Suprapubic skin (tissue), 4 donors: ENCODE results near the gene PDE5A. TPM values are rescaled to one million over a fixed set of nuclear protein-coding genes. Genes with fewer than 3 reads are reported as not detected.

Experiments
- DNase-seq, 2 donors: peaks; one replicate each; pipeline ENCODE4 v3.0.0-alpha.2; 2019; ENCODE audit warnings: low spot score in 2 of 2
- H3K27ac ChIP-seq: fragments of 200-600 bp; sonication (generic); one replicate; pipeline ENCODE4 v1.5.1; 2019
- H3K27me3 ChIP-seq: fragments of 200-600 bp; sonication (generic); one replicate; pipeline ENCODE4 v1.5.1; 2019
- H3K36me3 ChIP-seq: fragments of 200-600 bp; sonication (generic); one replicate; pipeline ENCODE4 v1.5.1; 2019
- H3K4me1 ChIP-seq: fragments of 200-600 bp; sonication (generic); one replicate; pipeline ENCODE4 v1.5.1; 2019
- H3K4me3 ChIP-seq: fragments of 200-600 bp; sonication (generic); one replicate; pipeline ENCODE4 v1.5.1; 2019; ENCODE audit warnings: mild to moderate bottlenecking
- H3K9me3 ChIP-seq: fragments of 200-600 bp; sonication (generic); one replicate; pipeline ENCODE4 v1.5.1; 2019
- EP300 ChIP-seq: sonication (generic); formaldehyde crosslinking; IDR thresholded peaks from one replicate; pipeline ENCODE4 v1.6.1; 2017; ENCODE audit warnings: antibody characterized with exemption
- POLR2A ChIP-seq, 2 donors: fragments of 450-650 bp; IDR thresholded peaks; one replicate each; pipeline ENCODE4 v1.6.1; 2017; ENCODE audit warnings: antibody characterized with exemption in 2 of 2, mild to moderate bottlenecking in 2 of 2, moderate library complexity in 2 of 2
- POLR2AphosphoS5 ChIP-seq, 3 donors: sonication (generic); formaldehyde crosslinking; IDR thresholded peaks; one replicate each; pipeline ENCODE4 v1.6.1; 2017; ENCODE audit warnings: antibody characterized with exemption in 3 of 3
- WGBS: methylation state at CpG from one replicate; pipeline ENCODE4 v1.1.5; 2018; 5-methylcytosine and 5-hydroxymethylcytosine counted together
- total RNA-seq, 4 donors: library from RNA; depleted of rRNA; stranded (reverse); fragments of >200 nt; gene quantifications; one replicate each; pipeline ENCODE4 v1.1.0, GENCODE V29; 2016
- TF ChIP-seq, protein P1 (sequence below), 2 donors: fragments of 200-600 bp in 1 of 2; fragments of 450-650 bp in 1 of 2; sonication (generic) in 1 of 2; IDR thresholded peaks; one replicate each; pipeline ENCODE4 v1.5.1; 2016 to 2019; ENCODE audit warnings: antibody characterized with exemption in 2 of 2, mild to moderate bottlenecking in 1 of 2, moderate library complexity in 1 of 2

Gene PDE5A
- total RNA-seq, 4 donors from 2014 or later: 6.4 to 20.0 (median 9.8) TPM

DNA sequence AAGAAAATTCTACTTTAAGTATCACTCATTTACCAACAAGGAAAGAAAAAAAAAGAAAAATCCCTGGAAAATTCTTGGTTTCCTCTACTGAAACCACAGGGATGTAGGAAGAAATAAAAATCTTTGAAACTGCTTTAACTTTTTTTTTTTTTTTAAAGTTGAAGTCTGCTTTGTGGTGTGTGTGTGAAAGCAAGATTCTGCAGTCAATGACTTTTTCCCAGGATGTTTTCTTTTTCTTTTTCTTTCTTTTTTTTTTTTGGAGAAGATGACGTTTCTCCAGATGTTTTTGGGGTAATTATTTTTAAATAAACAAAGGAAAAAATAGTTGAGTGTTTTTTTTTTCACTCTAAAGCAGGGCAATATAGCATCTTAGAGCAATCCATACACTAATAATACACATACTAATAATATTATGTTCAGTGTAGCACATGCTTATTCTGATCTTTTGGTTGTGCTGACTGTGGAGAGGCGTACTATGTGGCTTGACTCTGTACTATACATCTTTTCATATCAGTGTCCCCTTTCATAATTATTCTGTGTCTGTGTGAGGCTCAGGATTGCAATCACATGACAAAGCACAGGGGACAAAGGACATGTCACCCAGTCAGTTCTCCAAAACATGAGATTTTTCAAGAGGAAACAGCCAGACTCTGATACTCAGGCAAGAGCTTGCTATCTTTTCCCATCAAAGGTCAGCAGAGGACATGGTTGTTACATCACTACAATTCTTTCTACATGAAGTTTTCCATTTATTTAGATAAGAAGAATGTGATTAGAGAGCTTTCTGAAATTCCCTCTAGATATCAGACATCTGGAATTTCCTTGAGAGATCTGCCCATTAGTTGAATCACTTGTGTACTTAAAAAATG, 111.0 kb downstream of the PDE5A start:
- WGBS: 56% methylated on average over 2 of the region's 2 CpGs
- no peak overlapping the region for H3K27ac ChIP-seq

DNA sequence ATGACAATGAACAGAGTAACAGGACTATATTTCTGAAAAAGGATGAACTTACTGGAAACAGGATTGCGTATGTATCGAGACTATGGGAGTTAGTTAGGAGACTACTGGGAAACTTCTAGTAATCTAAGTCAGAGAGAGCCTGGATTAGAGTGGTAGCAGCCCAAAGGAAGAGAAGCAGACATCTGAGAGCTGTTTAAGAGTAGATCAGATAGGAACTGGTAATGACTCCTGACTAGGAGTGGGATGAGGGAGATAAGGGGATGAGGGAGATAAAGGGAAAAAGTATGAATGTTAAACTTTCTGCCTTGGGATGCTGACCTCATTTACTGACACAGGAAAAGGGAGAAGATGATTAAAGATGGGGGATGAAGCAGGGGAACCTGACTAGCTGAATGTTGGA, 116.2 kb downstream of the PDE5A start:
- TF ChIP-seq, protein P1, sequence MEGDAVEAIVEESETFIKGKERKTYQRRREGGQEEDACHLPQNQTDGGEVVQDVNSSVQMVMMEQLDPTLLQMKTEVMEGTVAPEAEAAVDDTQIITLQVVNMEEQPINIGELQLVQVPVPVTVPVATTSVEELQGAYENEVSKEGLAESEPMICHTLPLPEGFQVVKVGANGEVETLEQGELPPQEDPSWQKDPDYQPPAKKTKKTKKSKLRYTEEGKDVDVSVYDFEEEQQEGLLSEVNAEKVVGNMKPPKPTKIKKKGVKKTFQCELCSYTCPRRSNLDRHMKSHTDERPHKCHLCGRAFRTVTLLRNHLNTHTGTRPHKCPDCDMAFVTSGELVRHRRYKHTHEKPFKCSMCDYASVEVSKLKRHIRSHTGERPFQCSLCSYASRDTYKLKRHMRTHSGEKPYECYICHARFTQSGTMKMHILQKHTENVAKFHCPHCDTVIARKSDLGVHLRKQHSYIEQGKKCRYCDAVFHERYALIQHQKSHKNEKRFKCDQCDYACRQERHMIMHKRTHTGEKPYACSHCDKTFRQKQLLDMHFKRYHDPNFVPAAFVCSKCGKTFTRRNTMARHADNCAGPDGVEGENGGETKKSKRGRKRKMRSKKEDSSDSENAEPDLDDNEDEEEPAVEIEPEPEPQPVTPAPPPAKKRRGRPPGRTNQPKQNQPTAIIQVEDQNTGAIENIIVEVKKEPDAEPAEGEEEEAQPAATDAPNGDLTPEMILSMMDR (IDR thresholded peaks at IDR 0.05): no peak
- no peak for TF ChIP-seq POLR2A (IDR thresholded peaks at IDR 0.05)
- TF ChIP-seq POLR2AphosphoS5 (IDR thresholded peaks at IDR 0.05): no peak
- TF ChIP-seq EP300: no peak
- Histone ChIP-seq H3K27ac (no peak overlapping the region), H3K9me3 (no peaks in the 10 kb centered on the region), H3K36me3 (peaks cover 63% of the 10 kb centered on the region), H3K4me3 (no peak overlapping the region), H3K27me3 (no peaks in the 10 kb centered on the region), H3K4me1 (no peaks in the 10 kb centered on the region)
- DNase-seq: no peak
- 95% methylated on average over 2 of the region's 2 CpGs for WGBS

More for the DNA sequence above, 111.0 kb downstream of the PDE5A start:
- no peak for TF ChIP-seq POLR2AphosphoS5 (IDR thresholded peaks at IDR 0.05)
- TF ChIP-seq, protein P1 (IDR thresholded peaks at IDR 0.05): no peak
- no peak for TF ChIP-seq EP300
- TF ChIP-seq POLR2A (IDR thresholded peaks at IDR 0.05): no peak
- no peak overlapping the region for H3K4me3 ChIP-seq
- H3K36me3 ChIP-seq: peaks cover 59% of the 10 kb centered on the region
- no peaks in the 10 kb centered on the region for H3K9me3 ChIP-seq
- H3K27me3 ChIP-seq: no peaks in the 10 kb centered on the region
- no peak for DNase-seq
- no peaks in the 10 kb centered on the region for H3K4me1 ChIP-seq

DNA sequence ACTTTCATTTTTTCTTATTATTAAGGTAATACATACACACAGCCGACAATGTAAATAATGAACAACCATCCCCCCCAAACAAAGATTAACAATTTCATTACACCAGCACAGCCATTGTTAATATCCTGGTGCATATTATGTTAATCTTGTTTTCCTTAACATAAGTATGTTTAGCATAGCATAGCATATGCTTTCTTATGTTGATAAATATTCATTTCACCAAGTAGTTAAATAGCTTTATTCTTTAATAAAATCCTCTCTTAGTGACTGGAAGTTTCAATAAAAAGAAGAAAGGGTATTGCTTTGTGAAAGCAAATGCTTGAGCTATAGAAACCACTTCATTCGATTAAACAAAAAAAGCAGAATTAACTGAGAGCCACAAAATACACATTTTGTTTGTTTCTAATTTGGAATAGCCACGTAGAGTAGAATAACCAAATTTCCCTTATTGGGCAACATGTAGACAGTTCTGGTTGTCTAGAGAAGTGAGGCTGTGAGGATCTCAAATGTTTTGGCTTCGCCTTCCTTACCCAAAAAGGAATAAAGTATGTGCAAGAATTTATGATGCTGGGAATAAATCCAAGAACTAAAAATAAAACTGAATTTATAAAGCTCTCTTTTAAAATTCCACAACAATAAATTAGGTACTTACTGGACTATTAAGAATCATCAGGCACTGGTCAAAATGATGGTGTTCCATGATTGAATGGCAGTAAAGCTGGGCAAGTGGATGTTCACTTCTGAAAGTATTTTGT, 118.0 kb downstream of the PDE5A start:
- no peaks in the 10 kb centered on the region for H3K27me3 ChIP-seq
- DNase-seq: no peak
- TF ChIP-seq EP300 (no peak), POLR2AphosphoS5 (IDR thresholded peaks at IDR 0.05) (no peak), POLR2A (IDR thresholded peaks at IDR 0.05) (no peak)
- TF ChIP-seq, protein P1 (IDR thresholded peaks at IDR 0.05): no peak
- H3K9me3 ChIP-seq: no peaks in the 10 kb centered on the region
- peaks cover 50% of the 10 kb centered on the region for H3K36me3 ChIP-seq
- WGBS: 74% methylated on average over 4 of the region's 4 CpGs
- H3K4me1 ChIP-seq: no peaks in the 10 kb centered on the region
- no peak overlapping the region for H3K27ac ChIP-seq
- H3K4me3 ChIP-seq: no peak overlapping the region

DNA sequence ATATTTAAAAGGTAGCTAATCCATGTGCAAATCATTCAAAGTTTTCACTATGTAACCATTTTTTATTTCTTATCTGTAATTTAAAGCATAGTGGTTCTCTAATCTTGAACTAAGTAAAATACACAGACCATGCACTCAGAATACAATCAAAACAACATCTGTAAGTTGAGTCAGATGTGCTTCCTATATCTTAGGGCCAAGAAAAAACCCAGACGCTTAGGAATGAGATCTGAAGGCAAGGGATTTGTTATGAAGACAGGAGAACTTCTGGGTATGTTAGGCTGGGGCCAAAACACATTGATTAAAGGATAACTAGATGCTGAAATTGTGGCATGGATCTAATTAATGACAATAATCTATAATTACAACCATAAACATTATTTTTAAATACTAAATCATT, 120.3 kb downstream of the PDE5A start:
- Histone ChIP-seq H3K27me3 (no peaks in the 10 kb centered on the region), H3K4me1 (no peaks in the 10 kb centered on the region), H3K27ac (no peak overlapping the region), H3K36me3 (peaks cover 28% of the 10 kb centered on the region), H3K9me3 (no peaks in the 10 kb centered on the region), H3K4me3 (no peak overlapping the region)
- DNase-seq: no peak
- WGBS: 56% methylated on average over 1 of the region's 1 CpG
- TF ChIP-seq POLR2AphosphoS5 (IDR thresholded peaks at IDR 0.05) (no peak), EP300 (no peak), POLR2A (IDR thresholded peaks at IDR 0.05) (no peak)
- TF ChIP-seq, protein P1 (IDR thresholded peaks at IDR 0.05): no peak

DNA sequence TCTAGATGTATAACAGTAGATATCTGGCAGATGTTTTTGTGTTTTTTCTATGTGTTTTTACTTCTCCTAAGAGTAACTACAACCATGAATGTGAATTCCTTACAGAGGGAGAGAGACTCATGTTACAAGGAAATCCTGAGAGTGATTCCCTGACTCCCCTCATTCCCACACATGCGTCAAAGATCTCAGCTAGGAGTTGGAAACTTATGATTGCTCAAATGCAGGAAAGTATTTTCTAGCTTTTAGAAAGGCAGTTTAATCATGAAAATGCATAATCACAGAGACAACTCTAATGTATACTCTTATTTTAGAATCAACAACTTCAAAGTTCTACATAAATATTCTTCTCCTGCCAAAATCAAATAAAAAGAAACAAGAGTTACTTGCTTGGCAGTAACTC, 121.8 kb downstream of the PDE5A start:
- WGBS: 96% methylated on average over 1 of the region's 1 CpG
- peaks cover 14% of the 10 kb centered on the region for H3K36me3 ChIP-seq
- TF ChIP-seq POLR2A (IDR thresholded peaks at IDR 0.05) (no peak), POLR2AphosphoS5 (IDR thresholded peaks at IDR 0.05) (no peak), EP300 (no peak)
- TF ChIP-seq, protein P1 (IDR thresholded peaks at IDR 0.05): no peak
- no peak overlapping the region for H3K27ac ChIP-seq
- H3K27me3 ChIP-seq: no peaks in the 10 kb centered on the region
- H3K4me3 ChIP-seq: no peak overlapping the region
- no peaks in the 10 kb centered on the region for H3K9me3 ChIP-seq
- no peaks in the 10 kb centered on the region for H3K4me1 ChIP-seq
- DNase-seq: no peak
